ENCODE data around the gene METTL9. TPM values are rescaled to one million over a fixed set of nuclear protein-coding genes. Genes with fewer than 3 reads are reported as not detected.

METTL9 gene
- total and polyA plus RNA-seq, 2 of the 13 experiments (the other 11 are each of a cell fraction or from before 2014, with no cell fraction given), result 123 to 204 TPM

DNA sequence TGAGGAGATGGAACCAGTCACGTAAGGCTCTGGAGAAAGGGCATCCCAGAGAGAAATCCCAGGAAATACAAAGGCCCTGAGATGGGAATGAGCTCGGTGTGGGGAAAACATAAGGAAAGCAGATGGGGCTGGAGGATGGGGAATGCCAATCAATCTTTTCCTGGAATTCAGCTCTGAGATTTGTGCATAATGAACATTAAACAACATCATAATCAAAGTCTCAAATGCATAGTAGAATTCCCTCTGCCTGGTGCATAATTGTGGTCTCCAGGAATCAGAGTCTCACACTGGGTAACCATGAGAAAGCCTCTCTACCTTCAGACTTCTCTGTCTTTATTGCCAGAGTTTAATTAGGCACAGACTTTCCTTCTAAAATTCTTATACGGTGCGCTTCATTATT is 95.2 kb downstream of the METTL9 start:
- Histone ChIP-seq H4K20me1 (ENCODE audit: insufficient read depth, low read length) (no peaks in the 10 kb centered on the region), H3K27ac (ENCODE audit: extremely low read length, insufficient read depth, low read length) (no peak overlapping the region), H3K36me3 (replicated peaks in 1 of 2; ENCODE audit: control insufficient read depth in 1 of 2, insufficient read depth in 2 of 2, low read length in 2 of 2) (no peaks in the 10 kb centered on the region), H3K9me3 (ENCODE audit: low read length) (no peaks in the 10 kb centered on the region), H3K4me2 (ENCODE audit: low read depth, low read length) (no peak overlapping the region), H3K79me2 (ENCODE audit: insufficient read depth, low read length) (no peaks in the 10 kb centered on the region), H2AFZ (ENCODE audit: low read length) (no peak overlapping the region), H3K4me3 (replicated peaks in 1 of 3; ENCODE audit: insufficient read depth in 1 of 3, low read depth in 2 of 3, low read length in 3 of 3) (no peak overlapping the region), H3K9ac (ENCODE audit: insufficient read depth, low read depth, low read length) (no peak overlapping the region), H3K27me3 (ENCODE audit: control insufficient read depth in 1 of 2, insufficient read depth in 2 of 2, low read length in 2 of 2) (peaks cover 0 to 19% of the 10 kb centered on the region in 2 experiments; a peak in 1 of 5 replicates), H3K4me1 (ENCODE audit: insufficient read depth, low read length) (no peaks in the 10 kb centered on the region)
- in situ Hi-C loops (cut with HindIII; ENCODE audit: extremely low pct_ligation_motif_present, low pct_unique_long_range_greater_than_20kb), result no loop called here
- TF ChIP-seq MTF1 (CRISPR knock-in tag; IDR thresholded peaks at IDR 0.05) (no peak), PRDM4 (CRISPR knock-in tag; IDR thresholded peaks at IDR 0.05; ENCODE audit: borderline replicate concordance) (no peak), ZNF256 (CRISPR knock-in tag; conservative IDR thresholded peaks at IDR 0.05) (no peak), SP140L (CRISPR knock-in tag; IDR thresholded peaks at IDR 0.05; ENCODE audit: borderline replicate concordance) (no peak), ZNF451 (CRISPR knock-in tag; IDR thresholded peaks at IDR 0.05) (no peak), HBP1 (CRISPR knock-in tag; IDR thresholded peaks at IDR 0.05; ENCODE audit: low read depth) (no peak), ZNF747 (CRISPR knock-in tag; IDR thresholded peaks at IDR 0.05; ENCODE audit: borderline replicate concordance) (no peak), EEA1 (CRISPR knock-in tag; IDR thresholded peaks at IDR 0.05; ENCODE audit: borderline replicate concordance) (no peak), GTF3A (CRISPR knock-in tag; conservative IDR thresholded peaks at IDR 0.05) (no peak), FOXJ3 (CRISPR knock-in tag; IDR thresholded peaks at IDR 0.05; ENCODE audit: borderline replicate concordance) (no peak)
- TF ChIP-seq, protein P1, sequence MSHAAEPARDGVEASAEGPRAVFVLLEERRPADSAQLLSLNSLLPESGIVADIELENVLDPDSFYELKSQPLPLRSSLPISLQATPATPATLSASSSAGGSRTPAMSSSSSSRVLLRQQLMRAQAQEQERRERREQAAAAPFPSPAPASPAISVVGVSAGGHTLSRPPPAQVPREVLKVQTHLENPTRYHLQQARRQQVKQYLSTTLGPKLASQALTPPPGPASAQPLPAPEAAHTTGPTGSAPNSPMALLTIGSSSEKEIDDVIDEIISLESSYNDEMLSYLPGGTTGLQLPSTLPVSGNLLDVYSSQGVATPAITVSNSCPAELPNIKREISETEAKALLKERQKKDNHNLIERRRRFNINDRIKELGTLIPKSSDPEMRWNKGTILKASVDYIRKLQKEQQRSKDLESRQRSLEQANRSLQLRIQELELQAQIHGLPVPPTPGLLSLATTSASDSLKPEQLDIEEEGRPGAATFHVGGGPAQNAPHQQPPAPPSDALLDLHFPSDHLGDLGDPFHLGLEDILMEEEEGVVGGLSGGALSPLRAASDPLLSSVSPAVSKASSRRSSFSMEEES (CRISPR knock-in tag; IDR thresholded peaks at IDR 0.05), result no peak
- TF ChIP-seq, protein P2, sequence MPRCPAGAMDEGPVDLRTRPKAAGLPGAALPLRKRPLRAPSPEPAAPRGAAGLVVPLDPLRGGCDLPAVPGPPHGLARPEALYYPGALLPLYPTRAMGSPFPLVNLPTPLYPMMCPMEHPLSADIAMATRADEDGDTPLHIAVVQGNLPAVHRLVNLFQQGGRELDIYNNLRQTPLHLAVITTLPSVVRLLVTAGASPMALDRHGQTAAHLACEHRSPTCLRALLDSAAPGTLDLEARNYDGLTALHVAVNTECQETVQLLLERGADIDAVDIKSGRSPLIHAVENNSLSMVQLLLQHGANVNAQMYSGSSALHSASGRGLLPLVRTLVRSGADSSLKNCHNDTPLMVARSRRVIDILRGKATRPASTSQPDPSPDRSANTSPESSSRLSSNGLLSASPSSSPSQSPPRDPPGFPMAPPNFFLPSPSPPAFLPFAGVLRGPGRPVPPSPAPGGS (CRISPR knock-in tag; IDR thresholded peaks at IDR 0.05), result no peak
- TF ChIP-seq, protein P3, sequence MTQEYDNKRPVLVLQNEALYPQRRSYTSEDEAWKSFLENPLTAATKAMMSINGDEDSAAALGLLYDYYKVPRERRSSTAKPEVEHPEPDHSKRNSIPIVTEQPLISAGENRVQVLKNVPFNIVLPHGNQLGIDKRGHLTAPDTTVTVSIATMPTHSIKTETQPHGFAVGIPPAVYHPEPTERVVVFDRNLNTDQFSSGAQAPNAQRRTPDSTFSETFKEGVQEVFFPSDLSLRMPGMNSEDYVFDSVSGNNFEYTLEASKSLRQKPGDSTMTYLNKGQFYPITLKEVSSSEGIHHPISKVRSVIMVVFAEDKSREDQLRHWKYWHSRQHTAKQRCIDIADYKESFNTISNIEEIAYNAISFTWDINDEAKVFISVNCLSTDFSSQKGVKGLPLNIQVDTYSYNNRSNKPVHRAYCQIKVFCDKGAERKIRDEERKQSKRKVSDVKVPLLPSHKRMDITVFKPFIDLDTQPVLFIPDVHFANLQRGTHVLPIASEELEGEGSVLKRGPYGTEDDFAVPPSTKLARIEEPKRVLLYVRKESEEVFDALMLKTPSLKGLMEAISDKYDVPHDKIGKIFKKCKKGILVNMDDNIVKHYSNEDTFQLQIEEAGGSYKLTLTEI (CRISPR knock-in tag; conservative IDR thresholded peaks at IDR 0.05), result no peak
- TF ChIP-seq, protein P4, sequence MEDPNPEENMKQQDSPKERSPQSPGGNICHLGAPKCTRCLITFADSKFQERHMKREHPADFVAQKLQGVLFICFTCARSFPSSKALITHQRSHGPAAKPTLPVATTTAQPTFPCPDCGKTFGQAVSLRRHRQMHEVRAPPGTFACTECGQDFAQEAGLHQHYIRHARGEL (CRISPR knock-in tag; IDR thresholded peaks at IDR 0.05), result no peak
- WGBS (ENCODE audit: low lambda C conversion rate), result 22% methylated on average over 4 of the region's 4 CpGs
- DNase-seq (ENCODE audit: low spot score), result no peak
- intact Hi-C loops (cut with micrococcal nuclease; ENCODE audit: unreplicated experiment), result no loop called here
- no TSS peak for BruUV-seq (replicated peaks)
- no peak for ATAC-seq
- CTCF ChIA-PET (ENCODE audit: low intra/inter-chr PET ratio, low total read pairs), result no interaction called here
- no peak for FAIRE-seq
- POLR2A ChIA-PET, result no interaction called here

Data from HepG2 (cell line).